ENCODE results near the gene IL1RL2. TPM values are rescaled to one million over a fixed set of nuclear protein-coding genes. Genes with fewer than 3 reads are reported as not detected.

IL1RL2 gene
- total and polyA plus RNA-seq, 2 donors, result 0.33 to 0.90 TPM

DNA sequence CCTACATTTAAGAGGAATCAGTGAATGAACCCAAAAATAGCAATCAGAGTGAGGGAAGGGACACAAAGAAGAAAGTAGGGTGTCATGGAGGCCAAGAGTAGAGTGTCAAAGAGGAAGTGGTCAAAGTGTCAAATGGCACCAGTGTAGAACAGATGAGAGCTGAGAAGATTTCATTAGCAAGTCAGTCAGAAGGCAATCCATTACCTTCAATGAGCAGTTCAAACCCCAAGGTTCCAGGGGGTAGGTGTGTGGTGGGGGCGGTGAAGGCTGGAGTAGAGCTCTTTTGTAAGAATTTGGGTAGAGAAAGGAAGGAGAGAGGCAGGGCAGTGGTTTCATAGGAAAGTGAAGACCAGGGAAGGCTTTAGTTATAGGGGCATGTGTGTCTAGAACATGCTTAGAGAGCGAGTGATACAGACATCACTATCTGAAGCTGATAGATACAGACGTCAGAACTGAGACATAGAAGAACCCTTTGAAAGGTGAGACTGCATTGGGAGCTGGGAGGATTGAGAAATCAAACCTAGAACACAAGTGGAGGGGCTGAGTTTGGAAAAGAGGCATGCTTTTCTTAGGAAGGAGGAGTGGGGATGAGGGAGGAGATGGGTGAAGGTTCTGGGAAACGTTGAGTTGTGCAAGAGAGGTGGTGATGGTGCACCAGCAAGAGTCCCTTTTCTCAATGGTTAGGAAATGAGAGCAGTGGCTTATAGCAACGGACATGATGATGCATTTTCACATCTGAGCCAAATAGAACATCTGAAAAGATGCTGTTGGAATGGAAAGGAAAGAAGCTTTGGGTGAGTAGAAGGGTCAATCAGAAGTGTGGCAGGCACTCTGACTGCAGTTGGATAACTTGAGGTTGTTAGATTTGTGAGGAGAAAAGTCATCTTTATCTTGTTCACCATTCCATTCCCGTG lies 75.7 kb downstream of the IL1RL2 start:
- 63% methylated on average over 6 of the region's 6 CpGs for WGBS
- Histone ChIP-seq H3K27ac (ENCODE audit: low read depth) (no peak overlapping the region), H3K4me3 (ENCODE audit: low read depth, low read length) (no peak overlapping the region), H3K4me1 (ENCODE audit: insufficient read depth) (no peaks in the 10 kb centered on the region), H3K36me3 (ENCODE audit: insufficient read depth) (no peaks in the 10 kb centered on the region)
- DNase-seq (ENCODE audit: extremely low spot score), result no peak

GRCh38 chr2:102264952-102265351 lies 78.1 kb downstream of the IL1RL2 start:
- Histone ChIP-seq H3K27ac (ENCODE audit: low read depth) (no peak overlapping the region), H3K36me3 (ENCODE audit: insufficient read depth) (no peaks in the 10 kb centered on the region)
- no peak for DNase-seq (ENCODE audit: extremely low spot score)

GRCh38 chr2:102266204-102266603 lies 79.4 kb downstream of the IL1RL2 start:
- Histone ChIP-seq H3K4me3 (ENCODE audit: low read depth, low read length) (no peak overlapping the region), H3K4me1 (ENCODE audit: insufficient read depth) (no peaks in the 10 kb centered on the region), H3K27ac (ENCODE audit: low read depth) (no peak overlapping the region), H3K36me3 (ENCODE audit: insufficient read depth) (no peaks in the 10 kb centered on the region)
- DNase-seq (ENCODE audit: extremely low spot score), result no peak
- 79% methylated on average over 1 of the region's 1 CpG for WGBS

More at GRCh38 chr2:102264952-102265351, 78.1 kb downstream of the IL1RL2 start:
- H3K4me3 ChIP-seq (ENCODE audit: low read depth, low read length), result no peak overlapping the region
- H3K4me1 ChIP-seq (ENCODE audit: insufficient read depth), result no peaks in the 10 kb centered on the region
- WGBS, result 78% methylated on average over 2 of the region's 2 CpGs

DNA sequence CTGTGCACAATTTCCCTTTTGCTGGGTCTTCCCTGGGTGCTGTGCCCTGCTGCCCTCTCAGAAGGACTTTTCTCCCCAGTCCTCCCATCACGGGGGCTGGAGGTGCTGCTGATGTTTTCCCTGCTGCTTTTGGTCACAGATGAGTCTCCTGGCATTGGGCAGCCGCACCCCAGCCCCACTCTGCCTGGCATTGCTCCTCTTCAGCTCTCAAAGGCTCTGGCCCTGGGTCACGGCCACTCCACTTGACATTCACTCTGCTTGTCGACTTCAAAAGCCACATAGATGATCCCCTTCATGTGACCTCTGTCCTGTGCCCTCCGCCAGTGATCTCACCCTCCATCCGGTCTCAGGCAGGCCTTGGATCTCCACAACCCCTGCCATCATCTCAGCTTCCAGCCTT lies 81.0 kb downstream of the IL1RL2 start:
- 83% methylated on average over 6 of the region's 6 CpGs for WGBS
- no peak for DNase-seq (ENCODE audit: extremely low spot score)

DNA sequence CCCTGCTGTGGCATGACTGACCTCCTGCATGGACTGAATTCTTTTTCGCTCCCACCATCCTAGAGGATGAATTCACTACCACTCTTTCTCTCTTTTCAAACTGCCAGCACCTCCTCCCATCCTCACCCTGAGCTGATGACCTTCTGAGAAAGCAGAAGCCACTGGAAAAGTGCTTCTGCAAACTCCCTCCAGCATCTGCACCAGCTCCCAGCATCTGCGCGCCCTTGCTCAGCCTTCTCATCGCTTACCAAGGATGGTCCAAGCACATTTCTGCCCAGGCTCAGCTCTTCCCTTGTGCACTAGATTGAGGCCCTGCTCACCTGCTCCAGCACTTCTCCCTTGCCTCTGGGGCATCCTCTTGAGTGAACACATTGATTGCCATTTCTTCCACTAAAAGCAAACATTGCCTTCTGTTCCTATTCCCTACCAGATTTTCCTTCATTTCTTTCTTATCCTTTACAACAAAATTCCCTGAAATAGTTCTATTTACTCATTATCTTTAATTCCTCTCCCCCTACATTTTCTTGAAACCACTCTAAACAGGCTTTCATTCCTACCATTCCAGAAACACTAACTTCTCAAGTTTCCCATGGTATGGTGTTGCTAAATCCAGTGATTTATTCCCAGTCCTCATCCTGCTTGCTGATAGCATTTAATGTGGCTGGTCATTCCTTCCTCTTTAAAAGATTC lies 81.8 kb downstream of the IL1RL2 start:
- no peak for DNase-seq (ENCODE audit: extremely low spot score)
- Histone ChIP-seq H3K27ac (ENCODE audit: low read depth) (no peak overlapping the region), H3K4me1 (ENCODE audit: insufficient read depth) (no peaks in the 10 kb centered on the region), H3K4me3 (ENCODE audit: low read depth, low read length) (no peak overlapping the region), H3K36me3 (ENCODE audit: insufficient read depth) (no peaks in the 10 kb centered on the region)
- WGBS, result 94% methylated on average over 4 of the region's 4 CpGs

More for the DNA sequence above, 81.0 kb downstream of the IL1RL2 start:
- no peaks in the 10 kb centered on the region for H3K4me1 ChIP-seq (ENCODE audit: insufficient read depth)
- no peaks in the 10 kb centered on the region for H3K36me3 ChIP-seq (ENCODE audit: insufficient read depth)
- H3K27ac ChIP-seq (ENCODE audit: low read depth), result no peak overlapping the region
- no peak overlapping the region for H3K4me3 ChIP-seq (ENCODE audit: low read depth, low read length)

DNA sequence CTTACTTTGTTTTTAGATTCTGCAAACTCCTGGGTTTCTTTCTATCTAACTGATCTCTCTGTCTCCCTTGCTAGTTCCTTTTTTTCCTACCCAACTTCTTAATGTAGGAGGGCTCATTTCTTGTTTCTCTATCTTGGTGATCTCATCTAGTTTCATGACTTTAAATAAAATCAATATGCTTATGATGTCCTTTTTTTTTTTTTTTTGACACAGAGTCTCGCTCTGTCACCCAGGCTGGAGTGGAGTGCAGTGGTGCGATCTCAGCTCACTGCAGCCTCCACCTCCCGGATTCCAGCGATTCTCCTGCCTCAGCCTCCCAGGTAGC lies 82.3 kb downstream of the IL1RL2 start:
- DNase-seq (ENCODE audit: extremely low spot score), result no peak
- H3K4me1 ChIP-seq (ENCODE audit: insufficient read depth), result no peaks in the 10 kb centered on the region
- H3K36me3 ChIP-seq (ENCODE audit: insufficient read depth), result no peaks in the 10 kb centered on the region
- no peak overlapping the region for H3K27ac ChIP-seq (ENCODE audit: low read depth)
- H3K4me3 ChIP-seq (ENCODE audit: low read depth, low read length), result no peak overlapping the region
- 77% methylated on average over 4 of the region's 4 CpGs for WGBS

- no peaks in the 10 kb centered on the region for H3K36me3 ChIP-seq (ENCODE audit: insufficient read depth)
- 70% methylated on average over 5 of the region's 5 CpGs for WGBS
- no peak overlapping the region for H3K27ac ChIP-seq (ENCODE audit: low read depth)
- H3K4me1 ChIP-seq (ENCODE audit: insufficient read depth), result no peaks in the 10 kb centered on the region
- no peak overlapping the region for H3K4me3 ChIP-seq (ENCODE audit: low read depth, low read length)
- DNase-seq (ENCODE audit: extremely low spot score), result no peak
Observed at GRCh38 chr2:102271844-102272243, 85.0 kb downstream of the IL1RL2 start.

DNA sequence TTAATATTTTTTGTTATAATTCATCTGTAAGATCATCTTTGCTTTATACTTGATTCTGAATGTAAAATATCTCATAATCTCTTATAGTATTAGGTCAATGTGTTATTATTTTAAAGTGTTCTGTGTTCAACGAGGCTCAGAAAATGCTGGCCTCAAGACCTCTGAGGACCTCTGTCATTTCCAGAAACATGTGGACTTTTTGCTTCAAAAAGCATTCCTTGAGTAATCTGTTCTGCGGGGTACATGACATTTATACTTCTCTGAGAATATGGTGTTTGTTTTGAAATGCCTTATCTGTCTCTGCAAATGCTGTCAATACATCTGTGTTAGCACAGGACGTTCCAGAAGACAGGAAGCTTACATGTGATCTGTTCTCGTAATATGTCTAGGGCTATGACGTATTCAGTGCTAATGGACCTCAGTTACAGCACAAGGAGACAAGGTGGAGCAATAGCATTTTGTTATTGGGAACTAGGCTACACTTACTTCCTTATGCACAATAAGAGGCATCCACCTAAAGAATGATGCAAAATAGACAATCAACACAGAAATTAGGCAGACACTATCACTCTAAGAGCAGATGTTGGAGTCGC lies 86.9 kb downstream of the IL1RL2 start:
- WGBS, result 31% methylated on average over 6 of the region's 6 CpGs
- no peak for DNase-seq (ENCODE audit: extremely low spot score)
- no peak overlapping the region for H3K4me3 ChIP-seq (ENCODE audit: low read depth, low read length)
- H3K27ac ChIP-seq (ENCODE audit: low read depth), result no peak overlapping the region
- H3K4me1 ChIP-seq (ENCODE audit: insufficient read depth), result no peaks in the 10 kb centered on the region
- no peaks in the 10 kb centered on the region for H3K36me3 ChIP-seq (ENCODE audit: insufficient read depth)

DNA sequence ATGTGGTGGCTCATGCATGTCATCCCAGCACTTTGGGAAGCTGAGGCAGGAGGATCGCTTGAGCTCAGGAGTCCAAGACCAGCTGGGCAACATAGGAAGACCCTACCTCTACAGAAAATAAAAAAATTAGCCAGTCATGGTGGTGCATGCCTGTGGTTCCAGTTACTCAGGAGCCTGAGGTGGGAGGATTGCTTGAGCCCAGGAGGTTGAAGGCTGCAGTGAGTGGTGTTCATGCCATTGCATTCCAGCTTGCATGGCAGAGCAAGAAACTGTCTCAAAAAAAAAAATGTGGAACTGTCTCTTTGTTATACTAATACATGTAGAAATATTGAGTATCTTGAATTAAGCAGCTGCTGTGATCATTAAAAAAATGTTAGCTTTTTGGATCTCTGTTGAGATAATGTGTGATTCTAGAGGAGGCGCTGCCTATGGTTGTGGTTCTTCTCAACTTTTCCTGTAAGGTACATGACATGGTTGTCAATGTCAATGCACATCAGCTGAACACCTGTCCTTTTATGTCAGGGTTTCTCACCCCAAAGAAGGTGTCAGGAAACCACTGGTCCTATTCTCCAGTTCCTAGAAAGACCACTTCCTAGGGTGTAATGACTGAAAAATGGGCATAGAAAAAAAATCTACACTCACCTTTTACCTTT lies 89.9 kb downstream of the IL1RL2 start:
- DNase-seq (ENCODE audit: extremely low spot score), result no peak
- no peak overlapping the region for H3K27ac ChIP-seq (ENCODE audit: low read depth)
- H3K4me1 ChIP-seq (ENCODE audit: insufficient read depth), result no peaks in the 10 kb centered on the region
- H3K4me3 ChIP-seq (ENCODE audit: low read depth, low read length), result no peak overlapping the region
- 93% methylated on average over 2 of the region's 2 CpGs for WGBS
- no peaks in the 10 kb centered on the region for H3K36me3 ChIP-seq (ENCODE audit: insufficient read depth)

- H3K4me3 ChIP-seq (ENCODE audit: low read depth, low read length), result no peak overlapping the region
- H3K27ac ChIP-seq (ENCODE audit: low read depth), result no peak overlapping the region
- no peak for DNase-seq (ENCODE audit: extremely low spot score)
- WGBS, result 85% methylated on average over 1 of the region's 1 CpG
- H3K4me1 ChIP-seq (ENCODE audit: insufficient read depth), result no peaks in the 10 kb centered on the region
- no peaks in the 10 kb centered on the region for H3K36me3 ChIP-seq (ENCODE audit: insufficient read depth)
Observed at GRCh38 chr2:102277202-102277700, 90.4 kb downstream of the IL1RL2 start.

DNA sequence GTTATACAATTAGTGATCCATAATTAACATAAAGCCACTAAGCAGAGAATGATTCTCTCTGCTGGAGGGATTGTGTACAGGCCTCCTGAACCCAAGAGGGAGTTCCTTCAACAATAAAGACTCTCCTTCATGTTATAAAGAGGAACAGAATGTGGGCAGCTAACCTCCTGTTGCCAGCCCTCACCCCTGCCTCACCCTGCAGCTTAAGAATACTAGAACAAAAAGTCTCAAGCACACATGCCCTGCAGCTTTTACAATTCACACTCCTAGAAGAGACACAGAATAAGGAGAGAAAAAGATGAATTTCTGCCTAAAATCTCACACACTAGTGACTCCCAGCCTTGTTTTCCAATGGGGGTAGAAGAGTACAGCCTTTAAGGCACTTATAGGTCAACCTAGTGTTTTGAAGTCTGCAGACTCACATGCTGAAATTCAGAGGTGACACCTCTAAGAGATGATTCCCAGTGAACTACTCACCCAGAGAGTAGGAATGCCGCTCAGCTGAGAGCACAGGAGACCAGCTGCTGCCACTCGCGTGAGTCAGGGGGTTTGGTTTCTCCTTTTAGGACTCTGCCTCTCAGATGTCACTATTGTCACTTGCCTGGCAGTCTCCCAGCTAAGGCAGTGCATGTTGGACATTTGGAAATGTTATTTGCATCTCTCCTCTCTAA lies 92.0 kb downstream of the IL1RL2 start:
- no peak overlapping the region for H3K27ac ChIP-seq (ENCODE audit: low read depth)
- WGBS, result 55% methylated on average over 3 of the region's 3 CpGs
- no peaks in the 10 kb centered on the region for H3K4me1 ChIP-seq (ENCODE audit: insufficient read depth)
- no peaks in the 10 kb centered on the region for H3K36me3 ChIP-seq (ENCODE audit: insufficient read depth)
- H3K4me3 ChIP-seq (ENCODE audit: low read depth, low read length), result no peak overlapping the region
- no peak for DNase-seq (ENCODE audit: extremely low spot score)

DNA sequence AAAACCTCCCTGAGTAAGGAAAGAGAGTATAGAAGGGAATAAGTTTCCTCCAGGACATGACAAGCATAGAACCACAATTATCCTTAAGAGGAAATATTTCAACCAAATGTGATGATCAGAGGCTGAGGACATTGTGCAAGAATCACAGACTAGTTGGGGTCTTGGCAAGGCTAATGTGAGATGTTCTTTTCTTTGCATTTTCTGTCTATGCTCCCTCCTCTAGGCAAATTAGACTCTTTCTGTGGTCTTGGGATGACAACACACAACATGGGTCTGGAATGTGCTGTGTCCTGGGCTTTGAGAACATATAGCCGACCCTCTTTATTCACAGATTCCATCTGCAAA lies 92.5 kb downstream of the IL1RL2 start:
- DNase-seq (ENCODE audit: extremely low spot score), result no peak
- 78% methylated on average over 1 of the region's 1 CpG for WGBS
- Histone ChIP-seq H3K27ac (ENCODE audit: low read depth) (no peak overlapping the region), H3K36me3 (ENCODE audit: insufficient read depth) (no peaks in the 10 kb centered on the region), H3K4me1 (ENCODE audit: insufficient read depth) (no peaks in the 10 kb centered on the region), H3K4me3 (ENCODE audit: low read depth, low read length) (no peak overlapping the region)

DNA sequence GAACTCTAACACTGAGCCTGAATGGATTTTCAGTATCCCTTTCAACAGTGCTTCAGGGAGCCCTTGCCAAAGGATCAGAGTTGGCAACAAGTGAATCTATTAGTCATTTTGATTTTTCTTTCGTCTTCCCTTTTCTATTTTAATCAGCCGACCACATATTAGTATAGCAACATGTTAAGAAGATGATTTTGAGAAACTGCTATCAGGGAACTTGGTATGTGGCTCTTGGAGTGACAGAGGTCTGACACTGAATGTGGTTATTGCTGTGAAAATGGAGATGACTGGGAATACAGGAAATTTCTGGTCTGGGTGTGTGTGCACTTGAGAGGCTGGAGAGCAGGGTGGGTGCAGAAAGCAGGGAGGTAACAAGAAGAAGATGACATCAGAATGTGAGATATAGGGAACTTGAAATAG lies 95.9 kb downstream of the IL1RL2 start:
- DNase-seq (ENCODE audit: extremely low spot score), result no peak
- Histone ChIP-seq H3K4me3 (ENCODE audit: low read depth, low read length) (no peak overlapping the region), H3K27ac (ENCODE audit: low read depth) (no peak overlapping the region), H3K4me1 (ENCODE audit: insufficient read depth) (no peaks in the 10 kb centered on the region), H3K36me3 (ENCODE audit: insufficient read depth) (no peaks in the 10 kb centered on the region)
- 71% methylated on average over 2 of the region's 2 CpGs for WGBS
